ENCODE measurements around the gene MINDY4B. TPM values are rescaled to one million over a fixed set of nuclear protein-coding genes. Genes with fewer than 3 reads are reported as not detected.

MINDY4B gene
- polyA plus RNA-seq, 1 donor (not counting 4 experiments of a cell fraction or from before 2014, with no cell fraction given): not detected

GRCh38 chr3:150878996-150879575 is 26.2 kb downstream of the MINDY4B start:
- no peak overlapping the region for H2AFZ ChIP-seq (ENCODE audit: control insufficient read depth, low read length)
- H3K9me3 ChIP-seq (ENCODE audit: control insufficient read depth, low read depth, low read length): no peaks in the 10 kb centered on the region
- no peaks in the 10 kb centered on the region for H3K4me1 ChIP-seq (ENCODE audit: control insufficient read depth, extremely low read depth, insufficient read depth, low read length)
- no peak overlapping the region for H3K4me2 ChIP-seq (ENCODE audit: control insufficient read depth, extremely low read depth, insufficient read depth, low read depth, low read length)
- no peaks in the 10 kb centered on the region for H3K36me3 ChIP-seq (ENCODE audit: control insufficient read depth in 2 of 2, extremely low read depth in 1 of 2, insufficient read depth in 2 of 2, low read length in 2 of 2)
- dilution Hi-C loops (cut with MboI; ENCODE audit: extremely low pct_ligation_motif_present, low sequenced_read_pairs): no loop called here
- TF ChIP-seq EZH2 (IDR thresholded peaks at IDR 0.05; ENCODE audit: low read length) (no peak), CTCF (optimal IDR thresholded peaks at IDR 0.05 in 1 of 3, IDR thresholded peaks at IDR 0.05 in 1 of 3, conservative IDR thresholded peaks at IDR 0.05 in 1 of 3; ENCODE audit: extremely low read depth in 1 of 3, insufficient read depth in 2 of 3, low read length in 3 of 3) (no peak)
- peaks cover 5% of the 10 kb centered on the region for H3K27me3 ChIP-seq (ENCODE audit: control insufficient read depth, extremely low read depth, insufficient read depth, low read length)
- H3K27ac ChIP-seq (ENCODE audit: control insufficient read depth, insufficient read depth, low read length): no peak overlapping the region
- no peak overlapping the region for H3K4me3 ChIP-seq (ENCODE audit: control insufficient read depth in 2 of 3, extremely low read depth in 1 of 3, insufficient read depth in 2 of 3, low read depth in 1 of 3, low read length in 3 of 3)
- no peak for FAIRE-seq
- H4K20me1 ChIP-seq (ENCODE audit: control insufficient read depth, extremely low read depth, insufficient read depth, low read length): no peaks in the 10 kb centered on the region
- no peaks in the 10 kb centered on the region for H3K79me2 ChIP-seq (ENCODE audit: control insufficient read depth, insufficient read depth, low read length)
- H3K9me1 ChIP-seq (ENCODE audit: control insufficient read depth, extremely low read depth, insufficient read depth, low read length): no peaks in the 10 kb centered on the region
- DNase-seq (ENCODE audit: low read depth, low spot score): no peak
- no peak overlapping the region for H3K9ac ChIP-seq (ENCODE audit: control insufficient read depth, extremely low read depth, insufficient read depth, low read length)

GRCh38 chr3:150878290-150878689 is 26.9 kb downstream of the MINDY4B start:
- Histone ChIP-seq H3K36me3 (ENCODE audit: control insufficient read depth in 2 of 2, extremely low read depth in 1 of 2, insufficient read depth in 2 of 2, low read length in 2 of 2) (no peaks in the 10 kb centered on the region), H3K4me3 (ENCODE audit: control insufficient read depth in 2 of 3, extremely low read depth in 1 of 3, insufficient read depth in 2 of 3, low read depth in 1 of 3, low read length in 3 of 3) (no peak overlapping the region), H2AFZ (ENCODE audit: control insufficient read depth, low read length) (no peak overlapping the region), H3K9ac (ENCODE audit: control insufficient read depth, extremely low read depth, insufficient read depth, low read length) (no peak overlapping the region), H3K4me1 (ENCODE audit: control insufficient read depth, extremely low read depth, insufficient read depth, low read length) (no peaks in the 10 kb centered on the region), H3K9me3 (ENCODE audit: control insufficient read depth, low read depth, low read length) (no peaks in the 10 kb centered on the region), H3K27ac (ENCODE audit: control insufficient read depth, insufficient read depth, low read length) (no peak overlapping the region), H3K27me3 (ENCODE audit: control insufficient read depth, extremely low read depth, insufficient read depth, low read length) (peaks cover 3% of the 10 kb centered on the region), H3K9me1 (ENCODE audit: control insufficient read depth, extremely low read depth, insufficient read depth, low read length) (no peaks in the 10 kb centered on the region), H3K4me2 (ENCODE audit: control insufficient read depth, extremely low read depth, insufficient read depth, low read depth, low read length) (no peak overlapping the region), H3K79me2 (ENCODE audit: control insufficient read depth, insufficient read depth, low read length) (no peaks in the 10 kb centered on the region), H4K20me1 (ENCODE audit: control insufficient read depth, extremely low read depth, insufficient read depth, low read length) (no peaks in the 10 kb centered on the region)
- dilution Hi-C loops (cut with MboI; ENCODE audit: extremely low pct_ligation_motif_present, low sequenced_read_pairs): no loop called here
- FAIRE-seq (no peak), DNase-seq (ENCODE audit: low read depth, low spot score) (no peak)
- TF ChIP-seq EZH2 (IDR thresholded peaks at IDR 0.05; ENCODE audit: low read length) (no peak), CTCF (optimal IDR thresholded peaks at IDR 0.05 in 1 of 3, IDR thresholded peaks at IDR 0.05 in 1 of 3, conservative IDR thresholded peaks at IDR 0.05 in 1 of 3; ENCODE audit: extremely low read depth in 1 of 3, insufficient read depth in 2 of 3, low read length in 3 of 3) (no peak)
